Stimulated activated CD8-positive, alpha-beta memory T cell treated with anti-CD3 and anti-CD28 coated beads, Interleukin-15, amount 100 ng/mL, for 1 hour (primary cell): ENCODE data around the gene SLC27A4.

Experiments used
- DNase-seq: peaks from one replicate; pipeline ENCODE4 v3.0.0-alpha.2; 2020; ENCODE audit warnings: low read depth

Gene SLC27A4

DNA sequence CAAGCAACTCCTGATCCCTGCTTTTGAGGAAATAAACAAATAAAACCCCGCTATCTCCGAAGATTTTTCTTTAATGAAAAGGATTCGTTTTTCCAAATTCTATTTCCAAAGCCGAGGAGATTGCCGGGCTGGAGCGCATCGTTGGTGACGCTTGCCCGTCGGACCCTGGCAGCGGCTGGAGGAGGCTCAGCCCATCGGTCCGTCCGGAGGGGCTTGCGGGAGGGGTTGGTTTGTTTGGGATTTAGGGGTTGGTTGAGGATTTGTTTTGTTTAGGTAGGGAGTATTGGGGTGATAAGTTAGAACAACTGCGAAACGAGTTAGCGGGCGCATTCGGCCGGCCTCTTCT, 51.6 kb downstream of the SLC27A4 start:
- no peak for DNase-seq

DNA sequence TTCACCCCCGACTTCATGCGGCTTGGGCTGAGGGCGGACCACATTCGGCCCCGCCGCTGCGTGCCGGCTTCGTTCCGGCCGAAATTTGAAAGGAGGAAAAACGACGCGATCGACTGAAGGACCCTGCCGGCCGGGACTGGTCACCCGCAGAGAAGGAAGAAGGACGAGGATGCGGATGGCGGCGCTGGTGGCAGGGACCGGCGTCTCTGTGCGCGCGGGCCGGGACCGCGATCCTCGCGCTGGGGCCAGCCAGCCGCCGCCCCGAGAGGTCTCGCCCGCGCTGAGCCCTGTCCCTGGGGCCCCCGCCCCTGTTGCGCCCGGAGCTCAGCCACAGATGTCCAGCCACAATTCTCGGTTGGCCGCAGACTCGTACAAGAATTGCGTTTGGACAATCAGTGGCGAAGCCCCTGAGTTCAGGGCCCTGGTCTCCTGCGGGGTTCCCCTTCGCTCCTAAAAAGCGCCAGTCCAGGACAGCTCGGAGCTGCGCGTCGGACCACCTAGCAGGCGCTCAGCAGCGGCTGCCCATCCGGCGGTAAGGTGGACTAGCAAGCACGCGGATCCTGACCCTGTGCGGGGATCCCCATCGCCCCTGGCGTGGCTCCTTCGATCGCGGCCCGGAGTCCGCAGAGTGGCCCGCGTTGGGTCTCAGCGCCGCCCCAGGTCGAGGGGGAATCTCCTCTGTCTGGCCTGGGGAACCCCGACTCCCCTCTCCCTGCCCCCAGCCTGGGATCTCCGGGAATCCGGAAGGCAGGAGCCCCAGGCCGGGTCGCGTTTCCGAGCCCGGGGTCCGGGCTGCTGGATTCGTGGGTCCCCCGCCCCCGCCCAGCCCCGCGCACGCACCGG, 52.2 kb downstream of the SLC27A4 start:
- no peak for DNase-seq

DNA sequence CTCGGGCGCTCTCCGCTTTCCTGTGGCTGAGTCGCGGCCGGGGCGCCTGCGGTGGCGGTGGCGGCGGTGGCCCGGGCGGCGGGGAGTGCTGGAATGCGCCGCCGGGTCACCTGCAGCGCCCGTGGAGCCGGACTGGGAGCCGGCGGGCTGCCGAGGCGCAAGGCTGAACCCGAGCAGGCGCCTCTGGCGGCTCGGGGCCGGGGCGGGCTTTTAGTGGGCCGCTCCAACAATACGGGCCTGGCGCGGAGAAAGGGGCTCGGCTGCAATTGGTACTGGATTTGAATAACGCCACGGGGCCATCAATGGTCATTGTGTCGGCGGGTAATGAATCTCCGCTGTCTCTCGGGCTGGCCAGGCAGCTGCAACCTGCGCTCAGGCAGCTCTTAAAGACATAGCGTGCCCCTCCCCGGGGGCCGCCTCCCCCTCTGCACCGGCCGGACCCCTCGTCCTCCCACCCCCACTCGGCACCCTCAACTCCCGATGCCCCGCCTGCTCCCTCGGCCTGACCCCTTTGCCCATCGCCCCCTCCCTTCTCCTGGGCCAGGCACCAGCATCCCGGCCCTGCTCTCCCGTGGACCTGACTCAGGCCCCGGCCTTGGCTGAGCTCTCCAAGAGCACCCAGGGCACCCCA, 52.9 kb downstream of the SLC27A4 start:
- no peak for DNase-seq

DNA sequence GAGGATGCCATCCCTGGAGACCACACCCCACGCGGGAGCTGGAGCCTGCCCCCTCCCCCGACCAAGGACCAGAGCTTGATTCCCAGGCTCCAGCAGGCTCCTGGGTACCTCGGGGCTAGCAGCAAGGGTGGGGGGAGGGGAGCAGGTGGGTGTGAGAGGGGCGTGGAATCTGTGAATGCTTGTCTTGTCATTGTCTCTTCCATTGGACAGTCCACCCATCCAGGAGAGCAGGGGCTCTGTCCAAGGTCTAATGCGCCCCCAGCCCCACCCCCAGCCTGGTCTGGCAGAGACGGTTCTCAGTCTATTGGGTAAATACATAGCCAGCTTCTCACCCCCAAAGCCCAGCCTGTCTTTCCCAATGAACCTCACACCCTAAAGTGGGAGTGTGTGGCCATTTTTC, 53.6 kb downstream of the SLC27A4 start:
- DNase-seq: no peak

DNA sequence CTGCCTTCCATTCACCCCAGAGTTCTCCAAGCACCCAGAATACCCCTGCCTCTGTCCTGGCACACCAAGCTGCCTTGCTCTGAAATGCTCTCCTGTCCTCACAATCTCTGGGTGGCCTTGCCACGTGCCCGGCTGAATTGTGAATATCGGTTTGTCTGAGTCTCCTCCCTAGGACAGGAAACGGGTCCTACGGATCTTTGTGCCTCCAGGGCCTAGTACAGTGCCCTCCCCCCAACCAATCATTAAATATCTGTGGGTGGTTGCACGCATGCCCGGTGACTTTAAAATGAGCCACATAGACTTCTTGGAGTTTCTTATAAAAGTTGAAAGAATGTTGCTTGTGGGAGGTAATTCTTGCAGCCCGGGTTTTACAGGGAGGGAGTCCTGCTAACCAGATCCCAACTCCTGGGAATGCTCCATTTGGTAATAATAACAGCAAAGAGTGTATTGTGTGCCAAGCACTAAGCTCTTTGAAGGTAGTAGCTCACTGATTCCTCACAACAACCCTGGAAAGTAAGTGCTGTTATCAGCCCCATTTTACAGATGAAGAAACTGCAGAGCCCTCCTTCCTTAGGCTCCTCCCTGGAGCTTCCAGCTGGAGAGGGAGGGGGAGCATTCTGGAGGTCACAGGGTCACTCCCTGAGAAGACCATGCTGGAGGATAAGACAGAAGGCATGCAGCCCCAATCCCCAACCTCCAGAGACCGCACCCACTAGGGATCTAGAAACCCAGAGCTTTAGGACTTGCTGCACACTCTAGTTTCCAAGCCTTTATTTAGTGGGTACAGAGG, 54.2 kb downstream of the SLC27A4 start:
- DNase-seq: no peak

DNA sequence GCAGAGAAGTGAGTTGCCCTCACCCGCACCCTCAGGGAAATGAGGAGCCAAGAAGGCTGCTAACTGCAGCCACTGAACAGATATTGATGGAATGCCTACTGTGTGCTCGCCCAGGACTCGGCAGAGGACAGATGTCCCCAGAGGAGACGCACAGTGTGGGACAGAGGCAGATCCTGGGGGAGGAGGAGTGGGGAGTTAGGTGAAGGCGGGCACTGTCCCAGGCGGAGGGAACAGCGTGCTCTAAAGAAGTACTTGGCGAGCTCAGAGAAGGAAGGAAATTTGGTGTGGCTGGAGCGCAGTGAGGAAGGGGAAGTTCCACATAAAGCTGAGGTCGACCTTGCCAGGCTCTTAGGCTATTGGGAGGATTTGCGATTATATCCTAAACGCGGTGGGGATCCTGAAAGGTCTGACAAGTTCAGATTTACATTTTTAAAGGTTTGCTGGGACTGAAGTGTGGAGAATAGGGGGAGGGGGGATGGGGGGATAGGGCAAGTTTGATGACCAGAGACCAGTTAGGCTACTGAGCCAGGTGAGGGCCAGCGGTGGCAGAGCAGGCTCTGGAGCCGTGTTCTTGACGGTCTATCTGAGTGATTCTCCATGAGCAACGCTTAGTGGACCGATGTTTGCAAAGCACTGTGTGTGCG, 56.8 kb downstream of the SLC27A4 start:
- DNase-seq: no peak

DNA sequence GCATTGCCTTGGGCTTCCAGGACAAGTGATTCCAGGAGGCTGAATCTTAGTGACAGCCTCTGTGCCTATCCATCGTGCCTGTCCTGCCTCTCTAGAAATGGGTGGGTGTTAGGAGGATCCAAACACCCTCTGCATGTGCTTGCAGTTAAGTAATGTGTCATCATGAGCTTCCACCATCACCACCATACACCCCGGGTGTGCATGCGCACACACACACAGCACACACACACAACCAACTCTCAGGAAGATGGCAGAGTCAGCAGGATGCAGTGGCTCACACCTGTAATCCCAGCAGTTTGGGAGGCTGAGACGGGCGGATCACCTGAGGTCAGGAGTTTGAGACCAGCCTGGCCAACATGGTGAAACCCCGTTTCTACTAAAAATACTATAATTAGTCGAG, 57.5 kb downstream of the SLC27A4 start:
- DNase-seq: no peak

DNA sequence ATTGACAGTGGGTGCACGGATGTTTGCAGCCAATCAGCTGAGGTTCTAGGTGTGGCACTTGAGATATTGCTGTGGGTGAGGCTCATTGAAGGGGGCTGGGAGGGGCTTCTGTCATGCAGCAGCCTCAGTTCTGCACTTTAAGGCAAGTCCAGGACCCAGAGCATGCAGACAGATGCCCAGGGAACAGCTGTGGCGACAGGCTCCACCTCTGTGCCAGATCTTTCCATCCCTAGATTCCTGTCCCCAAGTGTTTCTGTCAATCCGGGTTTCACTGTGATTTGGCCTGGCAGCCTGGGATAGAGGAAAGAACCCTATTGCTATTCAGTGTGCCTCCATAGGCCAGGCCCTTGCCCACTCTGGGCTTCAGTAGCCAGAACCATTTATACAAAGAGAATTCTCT, 59.5 kb downstream of the SLC27A4 start:
- no peak for DNase-seq

DNA sequence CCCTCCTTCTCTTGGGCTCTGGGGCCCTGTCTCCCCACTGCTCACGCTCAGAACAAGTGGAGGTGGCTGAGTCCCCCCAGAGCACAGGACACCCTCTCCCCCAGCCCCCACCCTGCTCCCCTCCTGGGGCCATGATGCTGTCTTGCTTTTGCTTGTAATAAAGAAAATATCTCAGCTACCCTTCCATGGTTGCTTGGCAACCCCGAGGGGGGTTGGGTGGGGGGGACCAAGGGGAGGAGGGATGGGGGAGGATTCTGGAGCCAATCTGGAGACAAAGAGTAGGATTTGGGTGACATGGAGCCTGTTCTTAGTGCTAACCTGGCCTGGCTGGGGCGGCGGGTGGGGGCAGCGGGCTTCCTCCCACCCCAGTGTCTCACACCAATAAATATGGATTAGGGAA, 64.2 kb downstream of the SLC27A4 start:
- no peak for DNase-seq

DNA sequence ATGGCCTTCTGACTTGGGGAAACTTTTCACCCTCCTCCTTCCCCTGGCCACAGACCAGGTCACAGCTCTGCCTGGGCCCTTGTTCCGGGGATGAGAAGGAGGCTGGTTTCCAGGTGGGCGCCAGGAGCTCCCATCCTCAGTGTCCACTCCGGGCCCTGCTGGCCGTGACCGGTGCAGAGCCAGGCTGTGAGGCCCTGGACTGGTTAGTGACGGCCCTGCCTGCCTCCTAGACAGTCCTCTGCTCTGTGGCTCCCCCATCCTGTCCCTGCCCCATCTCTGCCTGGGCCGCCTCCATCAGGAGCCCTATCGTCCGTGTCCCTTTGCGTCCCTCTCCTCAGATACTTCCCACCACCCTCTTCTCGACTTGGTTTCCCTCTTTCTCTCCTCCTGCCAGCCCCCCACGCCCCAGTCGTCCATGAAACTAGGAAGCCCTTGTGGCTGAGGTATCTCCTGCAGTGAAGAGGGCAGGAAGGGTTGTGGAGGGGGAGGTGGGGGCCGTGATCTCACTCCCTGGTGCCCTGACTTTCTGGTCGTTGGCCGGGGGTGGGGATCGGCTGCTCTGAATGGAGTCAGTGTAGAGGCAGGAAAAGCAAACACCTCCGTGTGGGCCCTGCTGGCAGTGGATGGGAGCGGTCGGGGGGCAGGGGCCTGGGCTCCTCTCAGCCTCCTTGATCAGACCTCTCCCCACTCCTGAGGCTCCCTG, 64.9 kb downstream of the SLC27A4 start:
- DNase-seq: no peak

DNA sequence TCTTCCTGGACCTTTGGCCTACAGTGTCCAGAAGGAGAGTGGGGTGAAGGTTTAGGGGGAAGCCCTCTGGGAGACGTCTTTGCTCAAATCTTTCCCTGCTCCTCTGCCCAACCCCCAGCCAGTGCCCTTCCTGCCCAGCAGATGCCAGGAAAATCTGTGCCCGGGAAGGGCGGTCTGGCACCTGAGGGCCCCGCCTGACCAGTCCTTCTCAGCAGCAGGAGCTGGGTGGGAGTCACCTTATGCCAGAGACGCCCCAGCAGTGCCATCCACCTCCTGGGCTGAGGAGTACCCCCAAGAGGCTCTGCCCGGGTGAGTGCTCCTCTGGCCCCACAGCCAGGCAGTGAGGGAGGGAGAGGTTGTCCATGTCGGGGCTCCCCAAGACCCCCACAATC, 65.4 kb downstream of the SLC27A4 start:
- no peak for DNase-seq

DNA sequence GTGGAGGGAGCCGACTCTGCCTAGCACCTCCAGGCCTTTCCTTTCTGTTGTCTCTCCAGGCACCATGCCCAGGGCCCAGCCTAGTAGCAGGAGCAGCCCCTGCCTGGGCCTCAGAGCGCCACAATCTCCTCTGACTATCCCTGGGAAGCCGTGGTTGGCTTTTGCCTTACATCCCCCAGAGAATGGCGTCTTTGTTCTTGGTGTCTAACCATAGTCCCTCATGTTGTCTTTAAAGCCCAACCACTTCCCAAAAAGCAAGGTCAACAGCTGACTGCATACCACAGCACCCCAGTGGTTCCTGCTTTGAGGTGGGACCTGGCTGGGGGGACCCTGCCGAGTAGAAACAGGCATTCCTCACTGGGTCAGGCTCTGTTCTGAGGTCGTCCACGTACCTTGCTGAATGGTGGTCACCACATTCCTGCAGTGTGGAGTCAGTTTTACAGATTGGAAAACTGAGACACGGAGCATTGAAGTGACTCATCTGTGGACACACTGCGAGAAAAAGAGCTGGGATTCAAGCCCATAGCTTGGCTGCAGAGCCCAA, 66.6 kb downstream of the SLC27A4 start:
- DNase-seq: no peak

DNA sequence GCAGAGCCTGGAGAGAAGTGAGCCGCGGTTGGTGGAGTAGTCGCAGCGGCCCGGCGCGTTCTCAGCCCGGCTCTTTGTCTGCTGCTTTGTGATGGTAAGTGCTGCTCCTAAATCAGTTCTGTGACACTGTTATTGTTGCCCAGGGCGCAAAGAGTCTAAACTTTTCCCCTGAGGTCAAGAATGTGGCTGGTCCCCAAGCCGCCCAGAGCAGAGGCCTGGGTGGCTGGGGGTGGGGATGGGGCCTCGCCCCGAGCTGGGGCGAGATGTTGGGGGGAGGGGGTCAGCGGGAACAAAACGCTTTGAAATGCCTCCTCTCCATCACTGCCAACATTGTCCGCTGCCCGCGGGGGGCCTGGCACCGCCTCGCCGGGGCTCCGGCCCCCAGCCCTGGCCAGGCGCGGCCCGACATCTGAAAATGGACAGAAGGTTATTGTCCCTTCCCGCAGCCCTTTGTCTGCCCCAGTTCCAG, 68.7 kb downstream of the SLC27A4 start:
- DNase-seq: no peak

DNA sequence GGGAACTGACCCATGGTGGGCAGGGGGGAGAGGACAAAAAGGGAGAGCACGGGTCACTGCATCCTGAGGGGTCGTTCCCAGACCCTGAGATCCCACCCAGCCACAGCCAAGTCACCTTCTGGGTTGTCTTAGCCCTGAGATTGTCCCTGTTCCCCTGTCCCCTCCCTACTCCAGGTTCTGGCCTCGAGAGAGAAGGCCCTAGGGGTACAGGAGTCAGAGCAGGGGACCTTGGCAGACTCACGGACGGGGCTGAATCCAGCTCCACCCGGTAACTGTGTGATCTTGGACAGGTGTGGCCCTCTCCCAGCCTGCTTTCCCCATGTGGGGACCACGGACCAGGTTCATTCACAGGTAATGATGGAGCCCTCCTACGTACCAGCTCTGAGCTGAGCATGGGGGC, 69.1 kb downstream of the SLC27A4 start:
- no peak for DNase-seq

DNA sequence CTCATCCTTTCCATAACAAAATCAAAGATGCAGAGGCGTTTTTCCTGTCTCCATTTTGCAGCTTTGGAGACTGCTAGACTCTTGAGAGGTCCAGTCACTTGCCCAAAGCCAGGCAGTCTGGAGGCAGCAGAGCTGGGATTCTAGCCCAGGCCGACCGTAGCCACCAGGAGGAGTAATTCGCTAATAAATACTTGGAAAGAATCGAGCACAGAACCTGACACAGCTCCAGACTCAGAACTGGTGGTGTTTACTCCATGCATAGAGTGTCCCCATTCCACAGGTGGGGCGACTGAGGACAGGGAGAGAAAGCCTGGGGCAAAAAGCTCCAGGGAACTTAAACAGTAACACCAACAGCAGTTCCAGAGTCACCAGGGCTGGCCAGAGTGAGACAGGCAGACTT, 69.7 kb downstream of the SLC27A4 start:
- DNase-seq: no peak
